Measurements from ENCODE around the gene GH1.

DNA sequence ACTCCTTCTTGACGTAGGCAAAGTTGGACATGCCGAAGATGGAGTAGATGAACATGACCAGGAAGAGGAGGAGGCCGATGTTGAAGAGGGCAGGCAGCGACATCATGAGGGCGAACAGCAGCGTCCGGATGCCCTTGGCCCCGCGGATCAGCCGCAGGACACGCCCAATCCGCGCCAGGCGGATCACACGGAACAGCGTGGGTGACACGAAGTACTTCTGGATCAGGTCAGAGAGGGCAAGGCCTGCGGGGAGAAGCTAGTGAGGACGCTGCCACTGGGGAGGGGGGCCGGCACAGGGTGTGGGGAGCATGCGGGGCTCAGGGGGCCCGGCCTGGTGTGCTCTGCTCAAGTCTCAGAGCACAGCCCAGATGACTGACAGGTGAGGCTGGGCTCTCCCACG lies 23.1 kb upstream of the GH1 start:
- TF ChIP-seq, protein P1, sequence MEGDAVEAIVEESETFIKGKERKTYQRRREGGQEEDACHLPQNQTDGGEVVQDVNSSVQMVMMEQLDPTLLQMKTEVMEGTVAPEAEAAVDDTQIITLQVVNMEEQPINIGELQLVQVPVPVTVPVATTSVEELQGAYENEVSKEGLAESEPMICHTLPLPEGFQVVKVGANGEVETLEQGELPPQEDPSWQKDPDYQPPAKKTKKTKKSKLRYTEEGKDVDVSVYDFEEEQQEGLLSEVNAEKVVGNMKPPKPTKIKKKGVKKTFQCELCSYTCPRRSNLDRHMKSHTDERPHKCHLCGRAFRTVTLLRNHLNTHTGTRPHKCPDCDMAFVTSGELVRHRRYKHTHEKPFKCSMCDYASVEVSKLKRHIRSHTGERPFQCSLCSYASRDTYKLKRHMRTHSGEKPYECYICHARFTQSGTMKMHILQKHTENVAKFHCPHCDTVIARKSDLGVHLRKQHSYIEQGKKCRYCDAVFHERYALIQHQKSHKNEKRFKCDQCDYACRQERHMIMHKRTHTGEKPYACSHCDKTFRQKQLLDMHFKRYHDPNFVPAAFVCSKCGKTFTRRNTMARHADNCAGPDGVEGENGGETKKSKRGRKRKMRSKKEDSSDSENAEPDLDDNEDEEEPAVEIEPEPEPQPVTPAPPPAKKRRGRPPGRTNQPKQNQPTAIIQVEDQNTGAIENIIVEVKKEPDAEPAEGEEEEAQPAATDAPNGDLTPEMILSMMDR (IDR thresholded peaks at IDR 0.05), result no peak
- no peak for TF ChIP-seq EZH2 (IDR thresholded peaks at IDR 0.05; ENCODE audit: borderline replicate concordance, insufficient read depth, low read depth, low read length, poor library complexity, severe bottlenecking)
